ENCODE measurements around the gene PFN1. TPM values are rescaled to one million over a fixed set of nuclear protein-coding genes. Genes with fewer than 3 reads are reported as not detected.

PFN1 gene
- total and polyA plus RNA-seq, 9 of the 15 experiments (the other 6 are each of a cell fraction or from before 2014, with no cell fraction given), result 60.5 to 1,479 (median 456) TPM

GRCh38 chr17:4986951-4987766, 38.8 kb upstream of the PFN1 start, which contains the start of gene CAMTA2 (continued):
- TF ChIP-seq CEBPG (CRISPR knock-in tag; IDR thresholded peaks at IDR 0.05) (no peak), CEBPG (tag; conservative IDR thresholded peaks at IDR 0.05 in 1 of 2, IDR thresholded peaks at IDR 0.05 in 1 of 2) (no peak), NFE2L1 (tag; IDR thresholded peaks at IDR 0.05; ENCODE audit: borderline replicate concordance, low read depth) (no peak), CXXC5 (CRISPR knock-in tag; IDR thresholded peaks at IDR 0.05) (peak; percentile 91), HMG20A (CRISPR knock-in tag; conservative IDR thresholded peaks at IDR 0.05) (no peak), GATA2 (CRISPR knock-in tag; IDR thresholded peaks at IDR 0.05) (no peak), SMAD4 (CRISPR knock-in tag; conservative IDR thresholded peaks at IDR 0.05) (peak; percentile 85), XRCC5 (IDR thresholded peaks at IDR 0.05; ENCODE audit: low read depth, low read length) (0 out of 2 replicates have a peak, but pooled peaks have one; percentile 89), FOSL1 (tag; conservative IDR thresholded peaks at IDR 0.05) (peak; percentile 51; the same call in 1 of the 2 replicates), TGIF2 (CRISPR knock-in tag; IDR thresholded peaks at IDR 0.05) (peak; percentile 76; the same call in 1 of the 2 replicates), RBM25 (IDR thresholded peaks at IDR 0.05; ENCODE audit: low read depth, low read length, severe bottlenecking) (peak; percentile 24), ETV6 (IDR thresholded peaks at IDR 0.05; ENCODE audit: borderline replicate concordance in 1 of 2, low read depth in 2 of 2, low read length in 1 of 2) (no peak), ETV6 (CRISPR knock-in tag; IDR thresholded peaks at IDR 0.05; ENCODE audit: borderline replicate concordance) (0 out of 2 replicates have a peak, but pooled peaks have one; percentile 69), ZNF384 (IDR thresholded peaks at IDR 0.05; ENCODE audit: low read depth, low read length) (no peak), TRIM25 (IDR thresholded peaks at IDR 0.05; ENCODE audit: borderline replicate concordance) (no peak), C11orf30 (IDR thresholded peaks at IDR 0.05; ENCODE audit: low read depth) (peak; percentile 86), CBFA2T2 (conservative IDR thresholded peaks at IDR 0.05) (no peak), FOXK1 (CRISPR knock-in tag; IDR thresholded peaks at IDR 0.05; ENCODE audit: borderline replicate concordance) (0 out of 2 replicates have a peak, but pooled peaks have one; percentile 17), NRF1 (conservative IDR thresholded peaks at IDR 0.05 in 1 of 2, IDR thresholded peaks at IDR 0.05 in 1 of 2) (peak; percentile 83 to 85), XRCC4 (IDR thresholded peaks at IDR 0.05; ENCODE audit: extremely low read depth, insufficient read depth, insufficient read length) (no peak)
- TF ChIP-seq, protein P1, sequence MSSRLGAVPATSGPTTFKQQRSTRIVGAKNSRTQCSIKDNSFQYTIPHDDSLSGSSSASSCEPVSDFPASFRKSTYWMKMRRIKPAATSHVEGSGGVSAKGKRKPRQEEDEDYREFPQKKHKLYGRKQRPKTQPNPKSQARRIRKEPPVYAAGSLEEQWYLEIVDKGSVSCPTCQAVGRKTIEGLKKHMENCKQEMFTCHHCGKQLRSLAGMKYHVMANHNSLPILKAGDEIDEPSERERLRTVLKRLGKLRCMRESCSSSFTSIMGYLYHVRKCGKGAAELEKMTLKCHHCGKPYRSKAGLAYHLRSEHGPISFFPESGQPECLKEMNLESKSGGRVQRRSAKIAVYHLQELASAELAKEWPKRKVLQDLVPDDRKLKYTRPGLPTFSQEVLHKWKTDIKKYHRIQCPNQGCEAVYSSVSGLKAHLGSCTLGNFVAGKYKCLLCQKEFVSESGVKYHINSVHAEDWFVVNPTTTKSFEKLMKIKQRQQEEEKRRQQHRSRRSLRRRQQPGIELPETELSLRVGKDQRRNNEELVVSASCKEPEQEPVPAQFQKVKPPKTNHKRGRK (tag; IDR thresholded peaks at IDR 0.05), result no peak
- TF ChIP-seq, protein P2, sequence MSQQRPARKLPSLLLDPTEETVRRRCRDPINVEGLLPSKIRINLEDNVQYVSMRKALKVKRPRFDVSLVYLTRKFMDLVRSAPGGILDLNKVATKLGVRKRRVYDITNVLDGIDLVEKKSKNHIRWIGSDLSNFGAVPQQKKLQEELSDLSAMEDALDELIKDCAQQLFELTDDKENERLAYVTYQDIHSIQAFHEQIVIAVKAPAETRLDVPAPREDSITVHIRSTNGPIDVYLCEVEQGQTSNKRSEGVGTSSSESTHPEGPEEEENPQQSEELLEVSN (IDR thresholded peaks at IDR 0.05; ENCODE audit: borderline replicate concordance in 1 of 2, extremely low read depth in 1 of 2, insufficient read depth in 1 of 2, insufficient read length in 1 of 2, low read depth in 1 of 2, low read length in 1 of 2, poor library complexity in 1 of 2, severe bottlenecking in 1 of 2), result peak; percentile 8 to 66
